Measurements from ENCODE around the gene SLCO1C1.
"Not testable (repeated sequence)": the region's sequence is repeated elsewhere in the genome, so short reads cannot be mapped to it uniquely, and the experiment has no call there.

The SLCO1C1 gene, protein sequence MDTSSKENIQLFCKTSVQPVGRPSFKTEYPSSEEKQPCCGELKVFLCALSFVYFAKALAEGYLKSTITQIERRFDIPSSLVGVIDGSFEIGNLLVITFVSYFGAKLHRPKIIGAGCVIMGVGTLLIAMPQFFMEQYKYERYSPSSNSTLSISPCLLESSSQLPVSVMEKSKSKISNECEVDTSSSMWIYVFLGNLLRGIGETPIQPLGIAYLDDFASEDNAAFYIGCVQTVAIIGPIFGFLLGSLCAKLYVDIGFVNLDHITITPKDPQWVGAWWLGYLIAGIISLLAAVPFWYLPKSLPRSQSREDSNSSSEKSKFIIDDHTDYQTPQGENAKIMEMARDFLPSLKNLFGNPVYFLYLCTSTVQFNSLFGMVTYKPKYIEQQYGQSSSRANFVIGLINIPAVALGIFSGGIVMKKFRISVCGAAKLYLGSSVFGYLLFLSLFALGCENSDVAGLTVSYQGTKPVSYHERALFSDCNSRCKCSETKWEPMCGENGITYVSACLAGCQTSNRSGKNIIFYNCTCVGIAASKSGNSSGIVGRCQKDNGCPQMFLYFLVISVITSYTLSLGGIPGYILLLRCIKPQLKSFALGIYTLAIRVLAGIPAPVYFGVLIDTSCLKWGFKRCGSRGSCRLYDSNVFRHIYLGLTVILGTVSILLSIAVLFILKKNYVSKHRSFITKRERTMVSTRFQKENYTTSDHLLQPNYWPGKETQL

DNA sequence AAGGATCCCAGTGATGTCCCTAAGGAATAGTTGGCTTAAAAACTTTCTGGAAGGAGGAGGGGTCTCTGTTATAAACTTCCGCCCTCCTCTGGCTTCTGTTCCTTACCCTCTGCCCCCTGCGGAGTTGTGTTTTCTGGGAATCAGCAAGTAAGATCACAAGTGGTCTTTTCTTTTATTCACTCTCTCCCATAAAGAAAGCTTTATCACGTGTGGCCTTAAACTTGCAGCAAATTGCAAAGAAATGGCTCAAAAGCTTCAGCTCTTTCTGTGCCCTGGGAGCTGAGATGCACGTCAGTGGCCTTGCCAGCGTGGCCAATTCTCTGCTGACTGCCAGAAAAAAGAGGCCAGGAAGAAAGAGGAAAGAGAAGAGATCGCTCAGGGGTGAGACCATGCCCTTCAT lies at the start of gene SLCO1C1:
SLCO1C1 (plus strand) TSS at position 101 of the 400 bp plus-strand sequence. CDS start 4,245 bp downstream, outside the sequence.
- DNase-seq (ENCODE audit: low spot score) = peak; percentile 37

DNA sequence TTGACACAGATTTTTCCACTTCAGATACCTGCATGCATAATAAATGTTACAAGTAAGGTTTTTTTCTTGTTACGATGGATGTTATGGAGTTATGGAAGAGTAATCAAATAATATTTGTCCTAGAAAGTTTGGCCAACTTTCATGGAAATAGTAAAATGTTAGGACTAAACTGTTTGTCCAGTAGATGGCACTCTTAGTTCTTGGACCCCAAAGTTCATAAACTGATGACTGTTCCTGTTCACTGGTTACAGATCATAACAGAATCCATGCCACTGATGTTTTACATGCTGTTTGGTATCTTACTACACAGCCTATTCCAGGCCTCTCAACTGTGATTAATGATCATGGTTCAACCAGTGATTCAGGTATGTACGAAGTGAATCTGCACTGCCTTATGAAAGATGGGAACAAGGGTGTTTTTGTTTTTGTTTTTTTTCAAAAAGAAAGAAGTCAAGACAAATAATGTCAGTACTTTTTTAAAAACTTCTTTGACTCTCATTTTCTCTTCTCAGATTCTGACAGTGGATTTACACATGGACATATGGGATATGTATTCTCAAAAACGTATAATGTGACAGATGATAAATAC lies 48.8 kb upstream of the SLCO1C1 start:
- DNase-seq (ENCODE audit: low spot score) = peak; percentile 58

DNA sequence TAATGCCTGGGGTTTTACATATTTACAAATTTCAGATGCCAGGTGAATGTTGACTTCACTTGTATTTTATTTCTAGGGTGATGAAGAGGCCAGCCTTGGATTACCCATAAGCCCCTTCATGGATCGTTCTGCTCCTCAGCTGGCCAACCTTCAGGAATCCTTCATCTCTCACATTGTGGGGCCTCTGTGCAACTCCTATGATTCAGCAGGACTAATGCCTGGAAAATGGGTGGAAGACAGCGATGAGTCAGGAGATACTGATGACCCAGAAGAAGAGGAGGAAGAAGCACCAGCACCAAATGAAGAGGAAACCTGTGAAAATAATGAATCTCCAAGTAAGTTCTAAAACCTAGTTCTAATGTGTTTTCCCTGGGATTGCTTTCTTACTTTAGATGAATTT lies 41.3 kb upstream of the SLCO1C1 start:
- no peak for DNase-seq (ENCODE audit: low spot score)

DNA sequence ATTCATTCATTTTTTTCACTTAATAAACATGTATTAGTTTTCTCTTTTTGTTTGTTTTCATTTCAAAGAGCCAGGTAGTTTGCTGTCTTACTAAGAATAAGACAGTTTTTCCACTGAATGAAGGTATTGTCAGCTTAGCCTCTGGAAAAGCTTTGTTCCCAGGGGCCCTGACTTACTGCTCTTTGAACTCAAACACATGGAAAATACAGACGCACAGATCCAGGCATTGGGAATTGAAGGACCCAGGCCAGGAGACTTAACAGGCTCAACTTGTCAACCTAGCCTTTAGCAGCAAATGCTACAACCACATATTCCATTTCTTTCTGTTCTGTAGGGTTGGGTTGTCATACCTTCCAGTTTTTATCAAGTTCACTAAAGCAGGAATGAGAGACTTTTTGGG lies 38.5 kb upstream of the SLCO1C1 start:
- no peak for DNase-seq (ENCODE audit: low spot score)

DNA sequence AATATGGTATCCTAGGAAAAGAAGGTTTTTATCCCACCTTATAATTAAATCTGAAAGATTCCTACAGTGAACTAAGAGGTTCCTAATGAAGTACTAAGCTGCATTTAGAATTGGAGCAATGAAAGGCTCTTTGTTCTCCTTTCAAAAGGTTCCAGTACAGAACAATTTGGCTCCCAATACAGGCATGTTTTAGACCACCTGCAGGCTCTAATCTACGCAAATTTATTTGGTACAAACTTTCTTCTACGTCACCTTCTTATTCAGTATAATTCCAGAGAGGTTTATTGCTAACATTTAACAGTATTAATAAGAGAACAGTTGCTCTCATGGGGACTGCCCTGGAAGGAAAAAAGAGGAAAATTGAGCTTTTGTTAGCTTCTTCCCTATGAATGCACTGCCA lies 37.6 kb upstream of the SLCO1C1 start:
- no peak for DNase-seq (ENCODE audit: low spot score)

DNA sequence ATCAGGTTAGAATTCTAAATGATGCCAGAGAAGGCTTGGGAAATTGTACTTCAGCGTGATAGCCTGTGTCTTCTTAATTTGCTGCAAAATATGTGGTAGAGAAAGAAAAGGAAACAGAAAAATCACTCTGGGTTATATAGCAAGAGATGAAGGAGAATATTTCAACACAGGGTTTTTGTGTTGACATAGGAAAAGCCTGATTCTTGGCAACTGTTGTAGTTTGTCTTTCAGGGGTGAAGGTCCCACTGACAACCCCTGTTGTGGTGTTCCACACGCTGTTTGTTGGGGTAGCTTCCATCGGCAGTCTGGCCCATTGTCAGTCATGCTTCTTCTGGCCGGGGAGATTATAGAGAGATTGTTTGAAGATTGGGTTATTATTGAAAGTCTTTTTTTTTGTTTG lies 13.8 kb upstream of the SLCO1C1 start:
- DNase-seq (ENCODE audit: low spot score) = no peak

DNA sequence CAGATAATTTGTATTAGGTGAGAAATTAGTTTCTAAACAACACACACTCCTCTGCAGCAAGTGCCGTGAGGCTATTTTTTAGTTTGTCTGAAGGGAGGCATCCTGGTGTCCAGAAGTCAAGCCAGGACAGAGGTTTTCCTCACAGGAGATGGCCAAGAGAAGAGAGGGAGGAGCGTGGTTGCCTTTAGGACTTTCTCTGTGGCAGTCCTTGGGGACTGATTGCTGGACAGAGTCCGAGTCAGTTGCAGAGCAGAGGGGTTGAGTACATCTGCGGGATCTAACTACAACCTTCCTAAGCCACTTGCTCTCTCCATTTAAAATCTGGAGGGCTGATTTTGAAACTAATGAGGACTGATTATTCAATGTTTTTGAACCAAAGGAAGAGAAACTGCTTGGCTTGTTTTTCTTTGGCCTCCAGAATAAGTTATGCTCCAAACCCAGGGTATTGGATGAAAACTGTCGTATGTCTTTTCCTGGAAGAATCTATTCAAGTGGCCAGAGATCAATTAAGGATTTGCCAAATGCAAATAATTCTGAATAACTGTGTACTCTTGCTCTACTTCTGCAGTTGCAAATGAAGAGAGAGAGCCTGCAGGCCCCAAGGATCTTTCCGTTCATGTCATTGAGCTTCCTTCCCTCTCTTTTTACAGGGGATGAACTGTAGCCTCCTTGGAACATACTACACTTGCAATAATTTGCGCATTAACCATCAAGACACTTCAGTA lies 1.2 kb downstream of the SLCO1C1 start:
- DNase-seq (ENCODE audit: low spot score) = peak; percentile 49

DNA sequence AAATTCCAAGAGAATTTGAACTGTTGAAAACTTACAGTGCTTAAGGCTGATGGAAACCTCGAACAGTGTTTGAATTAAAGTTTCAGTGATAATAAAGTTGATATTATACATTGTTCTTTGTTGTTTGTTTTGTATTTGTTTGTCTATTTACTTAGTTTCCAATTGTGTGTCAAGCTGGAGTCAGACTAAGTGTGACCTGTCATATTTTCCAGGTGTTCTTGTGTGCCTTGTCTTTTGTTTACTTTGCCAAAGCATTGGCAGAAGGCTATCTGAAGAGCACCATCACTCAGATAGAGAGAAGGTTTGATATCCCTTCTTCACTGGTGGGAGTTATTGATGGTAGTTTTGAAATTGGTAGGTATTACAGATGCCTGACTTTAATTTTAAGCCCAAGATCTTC lies 6.0 kb downstream of the SLCO1C1 start:
- DNase-seq (ENCODE audit: low spot score) = no peak

DNA sequence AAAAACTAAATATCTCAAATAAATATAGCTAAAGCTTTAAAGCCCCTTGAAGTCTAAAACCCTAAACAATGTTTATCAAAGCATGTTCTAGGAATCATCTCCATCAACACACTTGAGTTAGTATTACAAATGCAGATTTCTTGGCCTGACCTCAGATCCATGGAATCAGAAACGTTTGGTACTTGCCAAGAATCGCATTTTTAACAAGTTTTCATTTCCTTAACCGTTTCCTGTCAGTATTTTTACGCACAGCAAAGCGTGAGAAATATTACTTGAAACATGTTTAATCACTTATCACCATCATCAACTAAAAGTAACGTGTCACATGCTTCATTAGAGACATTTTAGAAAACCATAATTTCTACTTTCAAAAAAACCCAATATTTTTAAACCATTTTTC lies 9.7 kb downstream of the SLCO1C1 start:
- DNase-seq (ENCODE audit: low spot score) = no peak

DNA sequence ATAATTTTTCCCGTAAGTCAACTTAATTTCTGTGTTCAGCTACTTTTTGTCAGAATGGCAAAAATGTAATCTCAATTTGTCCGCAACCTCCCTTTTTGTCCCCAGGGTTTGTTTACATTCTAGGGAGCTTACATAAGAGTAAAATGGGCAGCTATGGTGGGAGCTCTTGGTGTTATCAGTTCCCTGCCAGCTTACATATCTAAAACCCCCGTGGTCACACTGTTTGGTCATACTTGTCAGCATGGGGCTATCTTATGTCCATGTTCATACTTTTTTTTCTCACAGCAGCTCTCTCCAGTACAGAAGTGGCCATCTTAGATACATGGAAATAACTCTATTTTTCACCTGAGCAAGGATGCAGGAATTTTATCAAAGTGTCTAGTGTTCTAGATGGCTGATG lies 16.7 kb downstream of the SLCO1C1 start:
- no peak for DNase-seq (ENCODE audit: low spot score)

DNA sequence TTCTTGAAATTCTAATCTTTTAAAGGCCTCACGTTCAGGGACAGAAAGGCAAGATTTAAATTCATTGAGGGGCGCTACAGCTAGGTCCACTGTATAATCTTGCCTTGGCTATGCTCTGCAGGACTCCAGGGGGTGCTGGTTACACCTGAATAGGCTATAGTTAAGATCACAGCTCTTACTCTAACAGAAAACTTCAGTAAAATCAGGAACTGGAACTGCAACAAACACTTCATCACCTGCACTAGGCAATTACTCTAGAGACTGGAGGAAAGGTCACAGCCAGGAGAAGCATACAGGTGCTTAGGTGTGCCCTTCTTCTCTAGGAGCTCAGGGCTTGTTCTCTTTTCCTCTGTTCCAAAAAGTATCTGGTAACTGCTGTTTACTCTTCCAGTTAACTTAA lies 20.9 kb downstream of the SLCO1C1 start:
- no peak for DNase-seq (ENCODE audit: low spot score)

DNA sequence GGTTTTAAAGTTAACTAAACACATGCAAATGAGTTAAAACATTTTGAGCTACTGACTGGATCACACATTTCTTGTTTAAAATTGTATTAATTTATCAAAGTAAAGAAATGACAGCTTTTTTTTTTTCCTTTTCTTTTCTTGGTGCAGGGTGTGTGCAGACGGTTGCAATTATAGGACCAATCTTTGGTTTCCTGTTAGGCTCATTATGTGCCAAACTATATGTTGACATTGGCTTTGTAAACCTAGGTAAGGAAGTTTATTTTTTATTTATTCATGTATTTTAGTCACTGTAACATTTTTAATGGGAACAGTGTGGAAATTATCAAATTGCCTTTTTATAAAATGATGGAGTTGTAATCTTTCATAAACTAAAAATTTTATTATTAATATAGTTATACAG lies 21.9 kb downstream of the SLCO1C1 start:
- DNase-seq (ENCODE audit: low spot score) = no peak

DNA sequence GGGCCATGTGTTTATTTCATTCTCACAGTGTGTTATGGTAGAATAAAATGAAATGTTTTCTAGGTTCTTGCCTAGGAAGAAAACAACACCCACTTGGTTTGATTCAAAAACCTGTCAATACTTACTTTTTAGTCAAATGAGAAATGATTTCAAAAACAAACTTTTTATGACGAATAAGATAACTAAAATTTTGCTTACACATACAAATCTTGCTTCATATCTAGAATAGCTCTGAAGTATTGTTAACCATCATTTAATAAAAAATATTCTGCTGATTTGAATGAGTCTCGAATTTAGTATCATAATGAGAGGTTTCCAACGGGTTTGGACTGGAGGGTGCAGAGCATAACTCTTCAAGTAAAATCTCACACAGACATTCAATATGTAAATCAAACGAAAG lies 23.2 kb downstream of the SLCO1C1 start:
- no peak for DNase-seq (ENCODE audit: low spot score)

DNA sequence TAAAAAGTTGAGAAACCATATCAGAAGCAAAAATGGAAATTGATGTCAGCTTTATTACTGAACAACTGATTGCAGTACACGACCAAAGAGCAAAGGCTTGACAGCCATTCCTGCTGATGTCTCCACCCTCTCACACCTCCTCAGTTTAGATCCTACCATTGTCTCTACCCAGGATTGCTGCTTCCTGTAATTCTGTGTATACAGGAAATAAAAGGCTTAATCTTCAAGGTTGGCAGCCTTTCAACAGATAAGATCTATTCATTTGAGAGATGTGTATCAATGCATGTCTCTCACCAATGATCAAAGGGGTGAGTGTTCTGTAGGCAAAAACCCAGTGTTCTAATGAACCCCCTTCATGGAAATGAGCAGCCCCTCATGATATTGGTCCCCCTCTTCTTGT lies 27.0 kb downstream of the SLCO1C1 start:
- DNase-seq (ENCODE audit: low spot score) = no peak

DNA sequence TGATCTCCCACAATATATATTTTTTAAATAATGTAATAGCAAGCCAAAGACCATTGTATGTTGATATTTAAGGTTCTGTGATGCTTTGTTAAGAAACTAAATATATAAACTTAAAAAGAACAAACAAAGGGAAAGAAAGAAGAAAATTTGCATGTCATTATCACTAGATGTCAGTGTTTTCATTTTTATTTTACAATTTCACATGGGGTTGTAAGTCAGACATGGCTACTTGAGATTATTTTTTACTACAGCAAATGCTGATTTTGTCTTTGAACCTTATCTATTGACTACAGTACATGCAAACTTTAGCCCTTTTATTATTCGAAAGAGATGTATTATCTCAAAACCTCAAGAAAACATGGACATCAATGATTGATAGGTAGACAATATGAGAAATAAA lies 36.1 kb downstream of the SLCO1C1 start:
- no peak for DNase-seq (ENCODE audit: low spot score)

DNA sequence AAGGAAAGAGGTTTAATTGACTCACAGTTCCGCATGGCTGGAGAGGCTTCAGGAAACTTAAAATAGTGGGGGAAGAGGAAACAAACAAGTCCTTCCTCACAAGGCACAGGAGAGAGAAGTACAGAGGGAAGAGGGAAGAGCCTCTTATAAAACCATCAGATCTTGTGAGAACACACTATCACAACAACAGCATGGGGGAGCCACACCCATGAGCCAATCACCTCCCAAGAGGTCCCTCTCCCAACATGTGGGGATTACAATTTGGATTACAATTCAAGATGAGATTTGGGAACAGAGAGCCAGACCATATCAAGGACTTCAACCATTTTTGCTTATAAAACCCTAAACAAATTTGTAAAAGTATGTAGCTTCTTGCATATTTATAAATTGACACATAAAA lies 45.8 kb downstream of the SLCO1C1 start:
- DNase-seq (ENCODE audit: low spot score) = no peak

DNA sequence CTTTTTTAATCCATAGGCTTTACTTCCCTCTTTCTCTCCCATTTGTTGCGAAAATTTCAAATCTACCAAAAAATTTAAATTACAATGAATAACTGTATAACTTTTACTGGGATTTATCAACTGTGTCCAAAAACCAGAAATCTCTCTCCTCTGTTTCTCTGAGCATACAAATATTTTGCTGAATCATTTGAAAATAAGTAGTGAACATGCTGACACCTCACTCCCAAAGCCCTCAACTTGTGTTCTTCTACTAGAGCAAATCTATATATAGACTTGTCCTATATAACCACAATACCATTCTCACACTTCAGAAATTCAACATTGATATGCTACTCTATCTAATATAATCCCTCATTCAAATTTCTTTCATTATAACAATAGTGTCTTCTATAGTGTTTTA lies 53.1 kb downstream of the SLCO1C1 start:
- no peak for DNase-seq (ENCODE audit: low spot score)

DNA sequence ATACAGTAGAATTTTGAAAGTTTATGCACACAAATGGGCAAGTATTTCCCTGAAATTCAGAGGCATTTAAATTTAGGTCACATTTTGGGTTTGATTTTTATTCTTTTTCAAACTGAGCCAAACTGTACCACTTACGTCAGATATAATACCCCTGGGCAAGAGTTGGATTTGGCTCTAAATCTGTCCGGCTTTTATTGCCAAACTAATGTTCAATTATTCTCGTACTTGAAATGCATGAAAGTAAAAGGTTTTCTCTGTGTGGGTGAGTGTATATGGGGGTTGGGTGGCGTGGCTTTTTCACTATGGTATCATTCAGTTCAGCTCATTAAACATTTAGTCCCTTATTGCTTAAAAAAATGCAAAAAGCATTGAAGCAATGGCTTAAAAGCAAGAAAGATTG lies 55.9 kb downstream of the SLCO1C1 start:
- DNase-seq (ENCODE audit: low spot score) = no peak

DNA sequence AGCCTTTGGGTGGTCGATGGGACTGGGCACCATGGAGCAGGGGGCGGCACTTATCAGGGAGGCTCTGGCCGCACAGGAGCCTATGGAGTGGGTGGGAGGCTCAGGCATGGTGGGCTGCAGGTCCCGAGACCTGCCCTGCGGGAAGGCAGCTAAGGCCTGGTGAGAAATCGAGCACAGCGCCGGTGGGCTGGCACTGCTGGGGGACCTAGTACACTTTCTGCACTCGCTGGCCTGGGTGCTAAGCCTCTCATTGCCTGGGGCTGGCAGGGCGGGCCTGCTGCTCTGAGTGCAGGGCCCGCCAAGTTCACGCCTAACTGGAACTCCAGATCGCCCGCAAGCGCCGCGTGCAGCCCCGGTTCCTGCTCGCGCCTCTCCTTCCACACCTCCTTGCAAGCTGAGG lies 82.3 kb downstream of the SLCO1C1 start:
- DNase-seq (ENCODE audit: low spot score) = no peak

DNA sequence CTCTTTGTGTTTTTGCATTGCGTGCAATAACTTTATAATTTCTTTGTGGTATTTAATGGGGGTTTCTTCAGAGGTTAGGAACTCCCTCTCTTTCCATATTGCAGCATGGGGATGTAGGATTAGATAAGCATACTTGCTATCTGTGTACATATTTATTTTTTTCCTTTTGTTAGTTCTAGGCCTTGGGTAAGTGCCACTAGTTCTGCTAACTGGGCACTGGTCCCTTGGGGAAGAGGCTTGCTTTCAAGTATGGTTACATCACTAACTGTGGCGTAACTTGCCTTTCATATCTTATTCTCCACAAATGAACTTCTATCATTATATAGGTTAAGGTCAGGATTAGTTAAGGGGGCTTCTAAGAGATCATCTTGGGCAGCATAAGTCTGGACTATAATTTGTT lies 83.8 kb downstream of the SLCO1C1 start:
- DNase-seq (ENCODE audit: low spot score) = no peak

DNA sequence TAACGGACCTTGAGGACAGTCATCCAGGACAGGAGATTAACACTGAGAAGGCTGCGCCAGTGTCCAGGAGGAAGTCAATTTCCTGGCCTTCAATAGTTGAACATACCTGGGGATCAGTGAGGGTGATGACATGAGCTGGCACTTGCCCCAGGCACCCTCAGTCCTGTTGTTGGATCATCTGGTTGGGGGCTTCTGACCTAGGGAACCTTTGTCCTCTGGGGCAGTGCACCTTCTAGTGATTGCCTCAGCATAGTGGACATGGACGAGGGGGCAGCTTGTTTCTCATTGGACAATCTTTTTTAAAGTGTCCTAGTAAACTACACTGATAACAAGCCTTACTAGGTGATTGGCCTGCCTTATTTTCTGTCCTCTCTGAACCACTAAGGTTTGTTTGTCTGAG lies 84.8 kb downstream of the SLCO1C1 start:
- DNase-seq (ENCODE audit: low spot score) = not testable (repeated sequence)

DNA sequence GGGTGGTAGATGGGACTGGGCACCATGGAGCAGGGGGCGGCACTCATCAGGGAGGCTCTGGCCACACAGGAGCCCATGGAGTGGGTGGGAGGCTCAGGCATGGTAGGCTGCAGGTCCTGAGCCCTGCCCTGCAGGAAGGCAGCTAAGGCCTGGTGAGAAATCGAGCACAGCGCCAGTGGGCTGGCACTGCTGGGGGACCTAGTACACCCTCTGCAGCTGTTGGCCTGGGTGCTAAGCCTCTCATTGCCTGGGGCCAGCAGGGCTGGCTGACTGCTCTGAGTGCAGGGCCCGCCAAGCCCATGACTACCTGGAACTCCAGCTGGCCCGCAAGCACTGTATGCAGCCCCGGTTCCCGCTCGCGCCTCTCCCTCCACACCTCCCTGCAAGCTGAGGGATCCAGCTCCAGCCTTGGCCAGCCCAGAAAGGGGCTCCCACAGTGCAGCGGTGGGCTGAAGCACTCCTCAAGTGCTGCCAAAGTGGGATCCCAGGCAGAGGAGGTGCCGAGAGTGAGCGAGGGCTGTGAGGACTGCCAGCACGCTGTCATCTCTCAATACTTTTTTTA lies 88.7 kb downstream of the SLCO1C1 start:
- not testable (repeated sequence) for DNase-seq (ENCODE audit: low spot score)

All from Ammon's horn (tissue), 1 donor.